Left renal pelvis (tissue), 4 donors: ENCODE data around the gene SPANXN5. TPM values are rescaled to one million over a fixed set of nuclear protein-coding genes. Genes with fewer than 3 reads are reported as not detected.
"Not testable (repeated sequence)": the region's sequence is repeated elsewhere in the genome, so short reads cannot be mapped to it uniquely, and the experiment has no call there.

Source experiments
- DNase-seq, 4 donors: peaks; one replicate each; pipeline ENCODE4 v3.0.0-alpha.2; 2013; ENCODE audit warnings: low read depth in 4 of 4, low spot score in 3 of 4
- polyA plus RNA-seq, 4 donors: library from polyadenylated mRNA; unstranded; fragments of 120-200 nt; gene quantifications; one replicate each; pipeline ENCODE4 v1.2.1, GENCODE V29; 2013; ENCODE audit not compliant: insufficient read length in 4 of 4

SPANXN5 gene, protein sequence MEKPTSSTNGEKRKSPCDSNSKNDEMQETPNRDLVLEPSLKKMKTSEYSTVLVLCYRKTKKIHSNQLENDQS
- polyA plus RNA-seq, result not detected

DNA sequence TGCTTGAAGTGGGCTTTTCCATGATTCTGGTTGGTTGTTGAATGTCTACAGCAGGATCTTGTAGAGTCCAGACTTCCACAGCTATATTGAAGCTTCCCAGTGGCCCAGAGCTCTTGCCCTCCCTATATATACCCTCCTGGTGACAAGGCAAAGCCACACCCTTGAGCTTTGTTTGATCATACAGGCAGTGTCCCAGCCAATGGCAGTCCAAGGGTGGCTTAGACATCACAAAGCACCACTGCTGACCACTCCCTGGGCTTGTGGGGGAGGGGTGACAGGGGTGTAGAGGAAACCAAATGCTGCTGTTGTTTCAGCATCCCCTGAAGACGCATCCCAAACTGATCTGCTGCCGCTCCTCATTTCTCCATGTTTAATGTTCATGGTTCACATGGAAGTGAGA, at the start of gene SPANXN5:
Gene SPANXN5 (minus strand): TSS at position 101 of the 400 bp plus-strand sequence. CDS start 79 bp downstream, at position 22.
- not testable (repeated sequence) for DNase-seq

DNA sequence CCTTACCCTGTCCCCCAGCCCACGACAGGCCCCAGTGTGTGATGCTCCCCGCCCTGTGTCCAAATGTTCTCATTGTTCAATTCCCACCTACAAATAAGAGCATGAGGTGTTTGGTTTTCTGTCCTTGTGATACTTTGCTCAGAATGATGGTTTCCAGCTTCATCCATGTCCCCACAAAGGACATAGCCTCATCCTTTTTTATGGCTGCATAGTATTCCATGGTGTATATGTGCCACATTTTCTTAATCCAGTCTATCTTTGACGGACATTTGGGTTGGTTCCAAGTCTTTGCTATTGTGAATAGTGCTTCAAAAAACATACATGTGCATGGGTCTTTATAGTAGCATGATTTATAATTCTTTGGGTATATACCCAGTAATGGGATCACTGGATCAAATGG, 46.4 kb upstream of the SPANXN5 start:
- DNase-seq, result not testable (repeated sequence)

DNA sequence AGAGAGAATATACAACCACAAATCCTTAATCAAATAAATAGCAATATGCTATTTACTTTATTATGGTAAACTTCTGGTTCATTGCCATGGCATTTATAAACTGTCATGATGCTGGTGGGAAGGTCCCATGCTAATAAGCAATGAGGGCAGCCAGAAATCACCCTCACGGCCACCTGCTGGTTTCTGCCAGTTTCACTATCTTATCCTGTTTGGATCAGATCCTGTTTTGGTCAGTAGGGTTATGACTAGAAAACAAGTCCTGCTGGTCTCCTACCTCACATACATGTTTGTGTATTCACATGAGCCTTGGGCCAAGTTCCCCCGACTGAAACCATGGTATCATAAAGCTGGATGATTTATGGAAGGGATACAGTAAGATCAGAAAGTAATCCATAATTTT, 41.9 kb upstream of the SPANXN5 start:
- no peak for DNase-seq

DNA sequence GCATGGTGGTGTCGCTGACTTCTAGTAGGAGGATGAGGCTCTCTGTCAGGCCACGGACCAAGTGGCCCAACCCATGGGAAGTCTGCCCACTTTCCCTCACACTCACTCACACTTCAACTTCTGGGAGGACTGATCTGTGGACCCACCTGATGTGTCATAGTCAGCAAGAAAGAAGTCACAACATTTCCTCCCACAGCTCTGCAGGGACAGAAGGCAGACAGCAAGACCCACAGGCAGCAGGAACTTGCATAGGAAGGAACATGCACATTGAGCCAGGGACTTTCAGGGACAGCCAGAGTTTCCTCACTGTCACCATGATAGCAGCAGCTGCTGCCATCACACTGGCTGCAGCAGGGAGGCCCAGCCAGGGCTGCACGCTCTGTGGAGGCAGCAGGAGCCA, 33.3 kb upstream of the SPANXN5 start:
- DNase-seq, result no peak

DNA sequence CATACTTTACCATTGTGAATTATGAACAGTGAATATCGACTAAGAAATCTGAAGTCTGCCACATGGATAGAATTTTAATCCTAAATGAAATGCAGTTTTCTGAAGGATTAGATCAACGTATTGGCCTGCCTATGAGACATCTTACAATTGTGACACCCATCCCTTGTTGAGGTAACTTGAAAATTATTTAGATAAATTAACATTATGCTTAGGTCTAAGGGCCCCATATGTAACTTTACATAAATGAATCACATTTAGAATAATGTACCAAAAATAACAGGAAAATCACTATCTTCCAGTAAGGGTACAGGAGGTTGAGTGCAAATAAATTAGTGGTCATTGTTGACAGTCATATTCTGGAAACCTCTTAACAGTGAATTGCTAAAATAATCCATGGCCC, 27.4 kb upstream of the SPANXN5 start:
- DNase-seq, result no peak

DNA sequence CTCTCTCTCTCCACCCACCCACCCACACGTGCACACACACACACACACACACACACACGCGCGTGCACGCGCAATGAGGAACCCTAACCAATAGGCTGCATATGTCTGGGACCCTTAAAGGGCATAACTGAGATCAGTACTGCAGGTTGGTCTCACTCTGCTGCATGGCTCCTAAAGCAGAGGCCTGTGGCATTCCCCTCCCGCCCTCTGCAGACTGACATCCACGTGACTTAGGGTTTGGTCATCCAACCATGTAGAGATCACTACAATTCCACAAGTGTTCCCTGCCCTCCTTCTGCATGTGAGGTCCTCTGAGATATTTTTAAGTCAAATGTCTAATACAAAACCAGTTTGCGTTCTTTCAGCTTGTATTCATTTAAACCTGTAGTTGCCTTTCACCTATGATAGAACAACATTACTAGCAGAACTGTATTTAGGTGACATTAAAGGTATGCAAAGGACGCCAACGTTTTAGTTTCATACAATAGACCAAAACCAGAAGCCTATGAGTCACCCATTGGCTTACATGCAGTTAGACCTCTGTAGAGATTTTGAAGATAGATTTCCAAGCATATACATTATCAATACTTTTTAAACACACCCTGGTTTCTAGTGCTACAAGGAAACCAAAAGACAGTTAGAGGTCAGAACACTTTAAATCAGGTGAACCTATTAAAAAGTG, 24.0 kb upstream of the SPANXN5 start:
- no peak for DNase-seq

DNA sequence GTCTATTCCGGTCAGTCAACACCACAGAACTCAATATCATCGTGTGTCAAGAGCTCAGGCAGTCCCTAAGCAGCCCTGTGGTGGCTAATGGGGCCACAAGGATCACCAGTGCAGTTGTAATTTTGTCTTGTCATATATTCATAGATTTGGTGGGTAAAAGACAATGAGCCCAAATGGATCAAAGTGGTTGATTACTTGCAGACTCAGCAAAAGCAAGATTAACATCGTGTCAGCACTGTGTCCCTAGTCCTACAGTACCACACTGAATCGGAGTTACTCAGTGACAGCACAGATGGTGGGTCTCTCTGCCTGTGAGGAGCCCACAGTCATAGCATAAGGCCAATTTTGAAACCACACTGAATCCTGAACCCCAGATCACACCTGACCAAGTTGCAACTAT, 22.6 kb upstream of the SPANXN5 start:
- DNase-seq, result no peak

DNA sequence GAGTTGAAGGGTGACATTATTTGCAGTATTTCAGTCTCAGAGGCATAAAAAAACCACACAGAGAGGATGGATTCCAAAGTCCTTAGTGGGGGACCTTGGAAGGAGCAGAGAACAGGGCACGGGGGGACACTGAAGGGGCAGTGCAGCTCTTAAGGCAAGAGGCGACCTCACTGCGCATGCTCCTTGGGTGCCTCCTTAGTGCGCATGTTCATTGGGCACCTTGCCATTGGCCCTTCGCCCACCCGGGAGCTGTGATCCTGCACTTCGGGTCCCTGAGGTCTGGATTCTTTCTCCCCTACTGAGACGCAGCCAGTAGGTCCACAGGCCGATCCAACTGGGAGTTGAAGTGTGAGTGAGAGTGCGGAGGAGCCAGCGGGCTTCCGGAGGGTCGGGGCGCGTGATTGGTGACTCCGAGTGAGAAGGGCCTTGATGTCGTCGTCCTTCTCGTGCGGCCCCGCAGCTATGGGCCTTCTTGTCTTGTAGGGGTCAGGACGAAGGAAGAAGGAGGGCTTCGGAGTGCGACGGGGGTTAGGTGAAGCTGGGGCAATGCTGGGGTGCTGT, 13.9 kb upstream of the SPANXN5 start, which contains the start of gene XAGE5:
Gene XAGE5 (plus strand): TSS at position 223 of the 561 bp plus-strand sequence. CDS start 1,280 bp downstream, outside the sequence.
- no peak for DNase-seq

DNA sequence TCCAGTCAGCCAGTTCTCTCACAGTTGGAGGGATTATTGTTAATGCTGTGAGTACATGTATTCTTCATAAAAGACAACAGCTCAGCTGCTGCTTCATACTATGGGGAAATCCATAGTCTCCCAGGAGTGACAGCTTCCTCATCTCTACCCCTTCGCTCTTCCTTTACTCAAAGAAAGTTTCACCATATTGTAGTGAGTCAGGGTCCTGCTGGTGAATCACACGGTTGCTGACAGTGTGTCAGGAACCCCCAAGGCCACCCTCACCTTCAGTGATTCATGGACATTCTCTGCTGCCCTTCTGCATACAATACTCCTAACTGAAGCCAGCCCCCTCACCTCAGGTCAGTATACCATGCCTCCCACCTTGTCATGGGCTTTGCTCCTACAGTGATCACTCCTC, 7.6 kb upstream of the SPANXN5 start:
- DNase-seq, result not testable (repeated sequence)

DNA sequence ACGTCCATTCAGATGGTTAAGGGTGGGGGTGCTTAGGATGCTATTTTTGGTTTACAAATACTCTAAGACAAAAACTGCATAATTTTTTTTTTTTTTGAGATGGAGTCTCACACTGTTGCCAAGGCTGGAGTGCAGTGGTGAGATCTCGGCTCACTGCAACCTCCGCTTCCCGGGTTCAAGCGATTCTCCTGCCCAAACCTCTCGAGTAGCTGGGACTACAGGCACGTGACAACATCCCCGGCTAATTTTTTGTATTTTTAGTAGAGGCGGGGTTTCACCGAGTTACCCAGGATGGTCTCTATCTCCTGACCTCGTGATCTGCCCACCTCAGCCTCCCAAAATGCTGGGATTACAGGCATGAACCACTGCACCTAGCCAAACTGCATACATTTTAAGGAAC, 23.7 kb downstream of the SPANXN5 start:
- DNase-seq, result not testable (repeated sequence)

DNA sequence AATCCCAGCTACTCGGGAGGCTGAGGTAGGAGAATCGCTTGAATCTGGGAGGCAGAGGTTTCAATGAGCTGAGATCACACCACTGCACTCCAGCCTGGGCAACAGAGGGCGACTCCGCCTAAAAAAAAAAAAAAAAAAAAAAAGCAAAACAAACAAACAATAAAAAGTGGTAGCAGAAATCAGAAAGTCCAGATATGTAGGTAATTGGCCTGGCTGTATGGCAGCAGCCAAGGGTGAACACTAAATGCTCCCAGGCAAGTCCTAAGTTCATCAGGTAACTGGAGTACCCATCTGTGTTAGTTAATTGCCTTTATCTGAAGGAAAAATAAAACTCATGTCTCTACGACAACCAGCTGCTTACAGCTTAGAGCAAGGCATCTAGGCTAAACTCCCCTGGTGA, 31.2 kb downstream of the SPANXN5 start:
- DNase-seq, result not testable (repeated sequence)

DNA sequence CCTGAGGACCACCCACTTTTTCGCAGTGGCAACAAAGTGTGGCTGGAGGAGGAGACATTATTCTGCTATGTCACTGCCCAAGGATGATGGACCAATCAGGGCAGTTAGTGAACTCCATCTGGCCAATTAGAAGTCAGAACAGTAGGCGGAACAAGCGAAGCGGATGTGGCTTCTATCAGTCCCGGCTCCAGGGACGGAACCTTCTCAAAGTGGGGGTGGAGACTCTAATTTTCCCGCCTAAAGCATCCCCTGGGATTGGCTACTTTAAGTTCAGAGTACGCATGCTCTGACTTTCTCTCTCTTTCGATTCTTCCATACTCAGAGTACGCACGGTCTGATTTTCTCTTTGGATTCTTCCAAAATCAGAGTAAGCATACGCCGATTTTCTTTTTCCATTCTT, 46.3 kb downstream of the SPANXN5 start, which contains the start of gene SSX2B:
Gene SSX2B (plus strand): TSS at position 301 of the 400 bp plus-strand sequence. CDS start 1,429 bp downstream, outside the sequence.
- DNase-seq, result not testable (repeated sequence)

Other genes starting within 250 kb of the SPANXN5 start
- not detected for gene SSX7, start 142.5 kb downstream of the SPANXN5 start, polyA plus RNA-seq
- not detected for gene SSX2, start 90.2 kb downstream of the SPANXN5 start, polyA plus RNA-seq
- gene SSX2B, start 46.2 kb downstream of the SPANXN5 start, polyA plus RNA-seq, result not detected
- gene XAGE5, start 13.9 kb upstream of the SPANXN5 start, polyA plus RNA-seq, result not detected
- not detected for gene XAGE3, start 70.7 kb upstream of the SPANXN5 start, polyA plus RNA-seq
- gene FAM156B, start 99.9 kb upstream of the SPANXN5 start, polyA plus RNA-seq, result 10 to 100 TPM; 12.1 to 22.5 (median 16.4) TPM
- gene FAM156A, start 161.1 kb upstream of the SPANXN5 start, polyA plus RNA-seq, result 10 to 100 TPM; 21.5 to 42.1 (median 27.7) TPM